Brain pericyte (primary cell): ENCODE measurements around the gene VSX1.

Experiments
- DNase-seq: peaks from one replicate; pipeline ENCODE4 v3.0.0-alpha.2; 2012; ENCODE audit warnings: low read depth, low spot score

VSX1 gene

GRCh38 chr20:25081730-25082497 is at the start of gene VSX1:
Gene VSX1 (minus strand): TSS chr20:25082141. CDS start chr20:25082096, 45 bp downstream.
- no peak for DNase-seq

GRCh38 chr20:25129908-25130307 is 48.0 kb upstream of the VSX1 start:
- DNase-seq = no peak

GRCh38 chr20:25129428-25129827 is 47.5 kb upstream of the VSX1 start:
- no peak for DNase-seq

DNA sequence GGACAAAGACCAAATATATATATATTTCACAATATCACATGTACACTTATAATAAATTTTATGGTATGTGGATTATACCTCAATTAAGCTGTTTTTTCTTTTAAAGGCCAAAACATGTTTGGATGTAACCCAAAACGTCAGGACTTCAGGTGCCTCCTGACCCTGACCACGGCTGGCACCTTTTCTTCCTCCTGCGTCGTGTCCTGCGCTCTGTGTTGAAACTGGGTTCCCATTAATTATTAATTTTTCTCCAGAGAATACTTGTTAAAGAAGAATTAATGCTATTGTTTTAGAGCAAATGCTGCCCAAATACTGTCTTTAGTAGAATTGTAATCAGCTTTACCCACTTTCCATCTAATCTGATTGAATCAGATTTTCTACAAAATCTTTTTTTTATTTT is 46.7 kb upstream of the VSX1 start:
- DNase-seq = no peak

DNA sequence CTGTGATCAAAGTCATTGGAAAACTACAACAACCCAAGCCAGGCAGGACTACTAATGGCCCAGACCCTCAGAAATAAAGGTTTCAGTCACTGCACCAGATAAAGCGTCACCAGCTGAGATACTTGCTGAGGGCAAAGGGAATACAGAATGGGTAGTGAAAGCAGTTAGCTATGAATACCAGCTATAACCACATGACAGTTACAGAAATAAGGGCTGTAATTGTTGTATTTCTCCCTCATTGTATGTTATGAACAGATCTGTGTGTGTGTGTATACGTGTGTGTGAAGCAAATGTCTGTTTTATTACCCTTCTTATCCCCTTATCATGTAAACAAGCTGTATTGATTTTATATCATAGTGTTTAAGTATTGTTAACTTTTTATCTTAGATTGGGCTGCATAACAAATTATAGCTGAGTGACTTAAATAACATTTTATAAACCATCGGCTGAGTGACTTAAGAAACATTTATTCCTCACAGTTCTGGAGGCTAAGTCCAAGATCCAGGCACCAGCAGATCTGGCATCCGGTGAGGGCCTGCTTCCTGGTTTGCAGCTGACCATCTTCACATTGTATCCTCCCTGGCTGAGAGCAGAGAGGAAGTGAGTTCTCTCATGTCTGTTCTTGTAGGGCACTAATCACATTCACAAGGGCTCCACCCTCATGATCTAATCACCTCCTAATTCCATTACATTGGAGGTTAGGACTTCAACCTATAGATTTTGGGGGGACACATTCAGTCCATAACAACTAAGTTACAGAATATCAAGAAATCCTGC is 46.0 kb upstream of the VSX1 start:
- no peak for DNase-seq

DNA sequence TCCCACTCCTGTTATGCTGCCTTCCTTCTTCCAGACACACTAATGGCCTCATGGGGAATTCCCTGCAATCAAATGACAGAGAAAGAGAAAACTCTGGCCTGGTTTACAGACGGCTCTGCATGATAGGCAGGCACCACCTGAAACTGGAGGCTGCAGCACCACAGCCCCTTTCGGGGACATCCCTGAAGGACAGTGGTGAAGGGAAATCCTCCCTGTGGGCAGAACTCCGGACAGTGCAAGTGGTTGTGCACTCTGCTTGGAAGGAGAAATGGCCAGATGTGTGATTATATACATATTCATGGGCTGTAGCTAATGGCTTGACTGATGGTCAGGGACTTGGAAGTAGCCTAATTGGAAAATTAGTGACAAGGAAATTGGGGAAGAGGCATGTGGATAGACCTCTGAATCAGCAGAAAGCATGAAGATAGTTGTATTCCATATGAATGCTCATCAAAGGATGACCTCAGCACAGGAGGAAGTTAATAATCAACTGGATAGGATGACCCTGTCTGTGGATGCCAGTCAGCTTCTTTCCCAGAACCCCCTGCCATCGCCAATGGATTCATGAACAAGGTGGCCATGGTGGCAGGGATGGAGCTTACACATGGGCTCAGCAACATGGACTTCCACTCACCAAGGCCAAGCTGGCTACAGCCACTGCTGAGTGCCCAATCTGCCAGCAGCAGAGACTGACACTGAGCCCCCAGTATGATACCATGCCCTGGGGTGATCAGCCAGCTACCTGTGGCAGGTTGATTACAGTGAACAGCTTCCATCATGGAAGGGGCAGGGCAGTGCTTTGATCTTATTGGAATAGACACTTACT is 44.5 kb upstream of the VSX1 start:
- no peak for DNase-seq

DNA sequence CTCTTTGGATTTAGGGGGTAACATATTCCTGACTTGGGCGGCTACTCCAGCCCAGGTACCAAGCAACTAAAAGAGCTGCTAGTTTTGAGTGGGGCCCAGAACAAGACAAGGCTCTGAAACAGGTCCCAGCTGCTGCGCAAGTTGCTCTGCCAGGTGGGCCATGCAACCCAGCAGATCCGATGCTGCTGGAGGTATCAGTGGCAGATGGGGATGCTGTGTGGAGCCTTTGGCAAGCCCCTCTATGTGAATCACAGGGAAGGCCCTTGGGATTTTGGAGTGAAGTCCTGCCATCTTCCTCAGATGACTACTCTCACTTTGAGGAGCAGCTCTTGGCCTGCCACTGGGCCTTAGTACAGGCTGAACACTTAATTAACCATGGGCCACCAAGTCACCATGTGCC is 43.7 kb upstream of the VSX1 start:
- no peak for DNase-seq

GRCh38 chr20:25120920-25121319 is 39.0 kb upstream of the VSX1 start:
- no peak for DNase-seq

DNA sequence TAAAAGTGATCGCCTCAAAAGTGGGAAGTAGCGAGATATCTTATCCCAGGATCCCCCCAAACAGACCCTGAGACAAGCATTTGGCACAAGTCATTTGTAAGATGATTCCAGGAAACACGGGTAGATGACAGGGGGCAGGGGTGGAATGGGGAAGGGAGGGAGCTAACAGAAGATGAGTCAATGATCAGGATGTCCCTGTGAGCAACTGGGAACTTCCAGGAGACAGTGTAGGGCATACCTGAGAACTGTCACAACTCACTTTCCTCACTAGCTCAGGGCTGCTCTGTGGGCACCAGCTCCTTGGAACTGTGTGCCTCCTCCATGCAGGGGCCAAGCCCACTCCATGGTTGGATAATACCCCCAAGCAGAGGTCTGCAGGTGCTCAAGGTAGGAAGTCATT is 38.5 kb upstream of the VSX1 start:
- DNase-seq = no peak

GRCh38 chr20:25118529-25118928 is 36.6 kb upstream of the VSX1 start:
- DNase-seq = no peak

- no peak for DNase-seq
Measured at GRCh38 chr20:25117990-25118389, 36.0 kb upstream of the VSX1 start.

DNA sequence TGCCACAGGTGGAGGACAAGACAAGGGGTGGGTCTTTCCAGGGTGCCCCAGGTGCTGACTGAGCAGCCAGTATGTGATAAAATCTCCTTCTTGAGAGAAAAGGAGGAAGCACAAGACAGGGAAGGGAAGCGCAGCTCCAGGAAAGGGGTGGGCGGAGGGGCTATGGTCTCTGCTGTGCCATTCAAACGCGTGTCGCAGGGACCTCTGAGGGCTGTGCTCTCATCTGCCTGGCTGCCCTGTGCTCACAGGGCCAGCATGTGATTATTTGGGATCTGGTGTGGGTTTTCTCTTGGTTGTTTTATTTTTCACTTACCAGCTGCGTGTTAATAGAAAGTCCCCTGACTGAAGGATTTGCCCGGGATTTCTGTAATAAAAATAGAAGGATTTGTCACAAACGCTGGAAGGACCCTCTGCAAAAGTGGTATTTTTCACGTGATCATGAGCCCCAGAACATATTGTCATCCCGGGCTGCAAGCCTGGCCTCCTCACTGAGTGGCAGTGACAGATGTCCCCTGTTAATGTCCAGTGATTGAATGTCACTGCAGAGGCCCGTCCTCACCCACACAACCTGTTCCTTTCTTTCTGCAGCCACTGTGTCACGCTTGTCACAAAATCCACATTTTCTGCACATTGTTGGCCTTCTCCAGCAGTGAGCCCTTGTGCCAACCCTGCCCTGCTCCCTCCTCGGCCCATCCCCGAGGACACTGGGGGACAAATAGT is 35.0 kb upstream of the VSX1 start:
- DNase-seq = no peak

DNA sequence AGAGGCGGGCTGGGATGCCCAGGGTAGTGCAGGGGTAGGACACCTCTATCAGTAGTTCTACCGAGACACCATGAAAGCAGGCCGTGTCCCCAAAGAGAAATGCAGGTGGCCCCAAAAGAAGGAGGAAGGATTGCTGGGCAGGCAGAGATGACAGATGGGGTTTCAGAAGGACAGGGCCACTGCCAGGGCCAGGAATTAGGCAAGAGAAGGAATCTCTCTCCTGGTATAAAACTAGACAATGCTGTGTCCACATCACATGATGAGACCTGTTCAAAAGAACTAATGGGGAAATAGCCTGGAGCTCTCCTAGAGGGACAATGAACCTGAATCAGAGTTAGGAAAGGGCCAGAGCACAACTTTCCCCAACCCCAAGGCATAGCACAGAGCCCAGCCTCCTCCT is 21.6 kb upstream of the VSX1 start:
- no peak for DNase-seq

- DNase-seq = no peak
Measured at GRCh38 chr20:25100914-25101313, 19.0 kb upstream of the VSX1 start.

GRCh38 chr20:25099601-25100140 is 17.7 kb upstream of the VSX1 start:
- DNase-seq = no peak

- DNase-seq = no peak
Measured at GRCh38 chr20:25097498-25097897, 15.6 kb upstream of the VSX1 start.

DNA sequence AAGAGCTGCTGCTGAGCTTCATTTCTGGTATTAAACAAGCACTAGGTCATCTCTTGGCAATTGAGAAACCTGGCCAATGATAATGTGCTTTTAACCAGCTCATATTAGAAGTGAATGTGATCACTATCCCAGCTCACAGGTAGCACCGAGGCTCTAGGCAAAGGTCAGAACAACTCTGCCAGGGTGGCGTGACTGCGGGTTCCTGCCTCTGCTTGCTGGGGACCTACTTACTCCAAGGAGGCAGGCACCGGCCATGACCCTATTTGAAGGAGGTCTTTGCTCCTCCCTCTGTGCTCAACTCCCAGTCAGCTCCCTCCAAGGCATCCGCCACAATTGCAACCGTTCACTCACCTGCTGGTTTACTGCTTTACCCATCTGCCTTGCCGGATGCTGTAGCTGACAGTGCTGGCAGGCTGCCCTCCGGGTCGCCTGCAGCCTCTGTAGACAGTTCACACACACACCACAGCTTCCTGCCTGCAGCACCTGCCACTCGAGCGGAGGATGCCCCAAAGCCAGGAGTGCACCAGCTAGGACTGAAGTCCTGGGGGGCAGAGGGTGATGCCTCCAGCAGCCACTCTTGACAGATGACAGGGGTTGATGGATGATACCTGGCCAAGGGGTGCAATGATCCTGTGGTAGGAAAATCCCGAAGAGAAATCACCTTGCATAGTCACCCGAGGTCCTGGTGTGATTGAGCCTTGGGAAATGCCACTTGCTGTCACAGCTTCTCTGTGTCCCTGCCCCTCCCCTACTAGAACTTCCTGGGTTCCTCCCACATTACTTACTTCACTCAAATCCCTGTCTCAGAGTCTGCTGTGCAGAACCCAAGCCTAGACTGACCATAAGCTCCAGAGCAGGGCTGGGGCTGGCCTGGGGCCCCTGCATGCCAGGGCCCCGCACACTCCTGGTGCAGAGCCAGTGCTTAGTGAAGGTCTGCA is 8.8 kb upstream of the VSX1 start:
- DNase-seq = no peak

- no peak for DNase-seq
Measured at GRCh38 chr20:25089662-25090061, 7.7 kb upstream of the VSX1 start.

DNA sequence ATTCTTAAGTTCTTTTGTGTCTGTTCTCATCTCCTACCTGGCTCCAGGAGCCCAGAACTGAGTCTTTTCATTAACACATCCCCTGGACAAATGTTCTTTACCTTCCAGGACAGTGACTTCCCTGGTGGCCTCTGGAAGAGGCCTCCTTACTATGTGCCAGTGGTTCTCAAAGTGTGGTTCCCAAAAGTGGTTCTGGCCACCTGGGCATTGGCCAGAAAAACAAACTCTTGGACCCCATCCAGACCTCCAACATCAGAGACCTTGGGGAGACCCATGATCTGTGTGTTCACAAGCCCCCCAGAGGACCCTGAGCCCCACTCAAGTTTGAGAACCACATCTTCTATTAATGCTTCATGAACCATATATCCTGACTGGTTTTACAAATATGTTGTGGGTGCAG is 7.2 kb upstream of the VSX1 start:
- no peak for DNase-seq

DNA sequence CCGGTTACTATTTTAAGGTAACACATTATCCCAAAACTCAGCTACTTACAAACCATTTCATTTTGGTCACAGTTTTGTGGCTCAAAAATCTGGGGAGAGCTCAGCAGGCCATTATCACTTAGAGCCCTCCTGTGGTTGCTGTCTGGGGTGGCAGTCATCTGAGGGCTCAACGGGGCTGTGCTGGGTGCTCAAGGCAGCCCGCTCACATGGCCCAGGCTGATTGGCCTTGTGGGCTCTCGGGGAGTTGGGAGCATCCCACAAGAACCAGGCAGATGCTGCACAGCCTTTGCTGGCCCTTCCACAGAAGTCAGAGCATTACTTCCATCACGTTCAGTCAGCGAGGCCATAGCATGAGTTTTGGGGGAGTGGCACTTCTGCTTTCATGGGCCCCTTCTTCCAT is 6.3 kb upstream of the VSX1 start:
- DNase-seq = no peak
